Breast epithelium (tissue), 4 donors: Measurements from ENCODE around the gene RPL14. TPM values are rescaled to one million over a fixed set of nuclear protein-coding genes. Genes with fewer than 3 reads are reported as not detected.
A peak's percentile ranks its signal among the peaks of the same experiment; 100 is the strongest.

Experiments
- DNase-seq, 2 donors: peaks; one replicate each; pipeline ENCODE4 v3.0.0-alpha.2; 2019; ENCODE audit warnings: low spot score in 2 of 2
- H3K27ac ChIP-seq, 2 donors: fragments of 200-600 bp; sonication (generic) in 1 of 2; one replicate each; pipeline ENCODE4 v1.5.1; 2016 to 2019; ENCODE audit warnings: mild to moderate bottlenecking in 1 of 2
- H3K27me3 ChIP-seq, 2 donors: fragments of 200-600 bp; sonication (generic) in 1 of 2; one replicate each; pipeline versions ENCODE4 v1.5.1 to v1.6.0; 2017 to 2019; ENCODE audit warnings: control low read depth in 1 of 2, mild to moderate bottlenecking in 1 of 2
- H3K36me3 ChIP-seq: fragments of 200-600 bp; one replicate; pipeline ENCODE4 v1.5.1; 2019
- H3K4me1 ChIP-seq, 2 donors: fragments of 200-600 bp; sonication (generic); one replicate each; pipeline ENCODE4 v1.5.1; 2016 to 2019; ENCODE audit warnings: control low read depth in 1 of 2
- H3K4me3 ChIP-seq, 3 donors: fragments of 200-600 bp; sonication (generic); 1 replicate in 2 of 3; 2 replicates in 1 of 3; pipeline ENCODE4 v1.5.1; 2016 to 2019; ENCODE audit warnings: mild to moderate bottlenecking in 3 of 3, moderate library complexity in 2 of 3
- H3K9me3 ChIP-seq, 2 donors: fragments of 200-600 bp; sonication (generic) in 1 of 2; one replicate each; pipeline ENCODE4 v1.5.1; 2016 to 2019; ENCODE audit warnings: control low read depth in 1 of 2
- POLR2A ChIP-seq: fragments of 450-650 bp; IDR thresholded peaks from one replicate; pipeline ENCODE4 v1.6.1; 2016; ENCODE audit warnings: antibody characterized with exemption, mild to moderate bottlenecking, moderate library complexity
- POLR2AphosphoS5 ChIP-seq, 3 donors: sonication (generic); formaldehyde crosslinking; IDR thresholded peaks; one replicate each; pipeline ENCODE4 v1.6.1; 2017; ENCODE audit warnings: antibody characterized with exemption in 3 of 3
- intact Hi-C: fragments of 100-400 bp; cut with DNase I; formaldehyde crosslinking; loops from one replicate; pipeline ENCODE4 v1.15.1; 2023; ENCODE audit warnings: low total_unique reads
- total RNA-seq, 3 donors: library from RNA; depleted of rRNA; stranded (reverse); fragments of >200 nt; gene quantifications; one replicate each; pipeline ENCODE4 v1.1.0, GENCODE V29; 2016
- TF ChIP-seq, protein P1 (sequence below), 3 donors: fragments of 450-650 bp; IDR thresholded peaks; one replicate each; pipeline ENCODE4 v1.5.1; 2016 to 2017; ENCODE audit warnings: antibody characterized with exemption in 3 of 3, mild to moderate bottlenecking in 3 of 3, moderate library complexity in 3 of 3

Gene RPL14
- total RNA-seq, 3 donors from 2014 or later, result 369 to 547 (median 461) TPM

DNA sequence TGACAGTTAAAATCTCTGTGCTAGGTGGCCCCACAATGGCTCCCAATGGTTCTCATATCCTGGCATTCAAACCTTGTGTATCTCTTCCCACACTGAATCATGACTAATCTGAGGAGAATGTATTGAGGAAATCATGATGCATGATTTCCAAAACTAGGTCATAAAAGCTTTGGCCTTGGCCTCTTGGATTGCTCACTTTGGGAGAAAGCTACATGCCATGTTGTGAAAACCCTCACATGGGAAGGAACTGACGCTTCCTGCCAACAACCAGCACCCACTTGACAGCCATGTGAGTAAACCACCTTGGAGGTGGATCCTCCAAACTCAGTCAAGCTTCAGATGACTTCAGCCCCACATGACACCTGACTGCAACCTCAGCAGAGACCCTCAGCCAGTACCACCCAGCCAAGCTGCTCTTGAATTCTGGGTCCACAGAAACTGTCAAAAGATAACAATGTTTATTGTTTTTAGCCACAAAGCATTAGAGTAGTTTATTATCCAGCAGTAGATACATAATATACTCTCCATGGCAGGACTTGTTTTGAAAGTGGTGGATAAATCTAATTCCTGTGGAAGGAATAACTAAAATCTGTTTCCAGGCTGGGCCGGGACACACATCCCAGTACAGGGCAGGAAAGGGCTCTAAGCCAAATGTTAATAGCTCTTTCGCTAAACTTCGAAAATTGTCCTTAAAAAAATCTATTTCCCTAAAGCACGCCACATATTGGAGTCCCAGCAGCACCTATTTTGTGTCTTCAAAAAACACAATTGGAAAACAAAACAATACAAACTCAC lies 47.7 kb downstream of the RPL14 start:
- H3K9me3 ChIP-seq, result no peaks in the 10 kb centered on the region
- intact Hi-C loops, result no loop called here
- H3K27me3 ChIP-seq, result no peaks in the 10 kb centered on the region
- peak in 2 of 3 donors; percentile 37 to 75 for TF ChIP-seq POLR2AphosphoS5 (IDR thresholded peaks at IDR 0.05)
- TF ChIP-seq, protein P1, sequence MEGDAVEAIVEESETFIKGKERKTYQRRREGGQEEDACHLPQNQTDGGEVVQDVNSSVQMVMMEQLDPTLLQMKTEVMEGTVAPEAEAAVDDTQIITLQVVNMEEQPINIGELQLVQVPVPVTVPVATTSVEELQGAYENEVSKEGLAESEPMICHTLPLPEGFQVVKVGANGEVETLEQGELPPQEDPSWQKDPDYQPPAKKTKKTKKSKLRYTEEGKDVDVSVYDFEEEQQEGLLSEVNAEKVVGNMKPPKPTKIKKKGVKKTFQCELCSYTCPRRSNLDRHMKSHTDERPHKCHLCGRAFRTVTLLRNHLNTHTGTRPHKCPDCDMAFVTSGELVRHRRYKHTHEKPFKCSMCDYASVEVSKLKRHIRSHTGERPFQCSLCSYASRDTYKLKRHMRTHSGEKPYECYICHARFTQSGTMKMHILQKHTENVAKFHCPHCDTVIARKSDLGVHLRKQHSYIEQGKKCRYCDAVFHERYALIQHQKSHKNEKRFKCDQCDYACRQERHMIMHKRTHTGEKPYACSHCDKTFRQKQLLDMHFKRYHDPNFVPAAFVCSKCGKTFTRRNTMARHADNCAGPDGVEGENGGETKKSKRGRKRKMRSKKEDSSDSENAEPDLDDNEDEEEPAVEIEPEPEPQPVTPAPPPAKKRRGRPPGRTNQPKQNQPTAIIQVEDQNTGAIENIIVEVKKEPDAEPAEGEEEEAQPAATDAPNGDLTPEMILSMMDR (IDR thresholded peaks at IDR 0.05), result no peak
- H3K27ac ChIP-seq, result peak overlapping the region; percentile 85 to 86
- no peaks in the 10 kb centered on the region for H3K36me3 ChIP-seq
- DNase-seq, result peak in 1 of 2 donors; percentile 33
- peak overlapping the region in 1 of 3 donors; percentile 74 for H3K4me3 ChIP-seq
- no peaks in the 10 kb centered on the region for H3K4me1 ChIP-seq

DNA sequence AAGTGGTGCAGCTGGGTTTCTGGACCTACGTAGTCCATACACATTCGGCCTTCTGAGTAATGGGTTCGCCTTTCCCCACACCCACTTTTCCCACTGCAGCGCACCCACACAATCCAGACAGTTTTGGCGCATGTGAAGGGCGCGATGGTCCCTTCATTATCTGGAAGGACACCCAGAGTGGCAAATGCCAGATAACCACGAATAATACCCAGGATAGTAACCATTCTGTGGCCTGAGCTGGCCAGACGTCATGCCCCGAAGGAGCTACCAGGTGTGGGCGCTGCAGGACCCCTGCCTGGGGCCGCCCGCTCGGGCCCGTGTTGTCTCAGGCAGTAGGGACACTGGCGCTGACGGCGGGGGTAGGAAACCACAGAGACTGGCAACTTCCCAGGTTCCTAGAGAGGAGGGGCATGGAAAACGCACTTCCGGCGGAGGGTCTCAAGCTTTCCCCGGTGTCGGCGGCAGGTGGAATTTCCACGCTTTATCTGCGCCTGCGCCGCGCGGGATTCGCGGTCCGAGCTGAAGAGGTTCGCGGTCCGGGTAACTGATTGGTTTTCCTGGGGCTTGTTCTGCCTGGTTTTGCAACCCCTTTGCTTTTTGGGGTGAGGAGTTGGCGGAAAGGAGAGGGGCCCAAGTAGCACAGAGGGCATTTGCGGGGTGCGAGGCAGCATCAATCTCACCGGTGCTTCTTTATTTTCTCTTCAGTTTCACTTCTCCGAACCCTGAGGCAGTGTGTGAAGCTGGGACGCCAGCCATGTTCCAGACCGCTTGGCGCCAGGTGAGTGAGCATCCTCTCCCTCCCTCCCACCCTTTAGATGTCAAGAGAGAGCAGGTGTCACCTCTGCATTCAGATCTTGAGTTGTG lies 48.7 kb downstream of the RPL14 start, which contains the start of gene ZNF620:
ZNF620 (plus strand) TSS at position 441 of the 864 bp plus-strand sequence; CDS start at position 755, 314 bp downstream.
- intact Hi-C loops, result no loop called here
- no peaks in the 10 kb centered on the region for H3K4me1 ChIP-seq
- peak within 1 kb of the TSS; percentile 60 to 74 (median 73) for H3K4me3 ChIP-seq
- peak; percentile 57 to 69 for DNase-seq
- H3K27me3 ChIP-seq, result no peaks in the 10 kb centered on the region
- peak within 1 kb of the TSS; percentile 85 to 86 for H3K27ac ChIP-seq
- H3K9me3 ChIP-seq, result no peaks in the 10 kb centered on the region
- H3K36me3 ChIP-seq, result no peaks in the 10 kb centered on the region
- TF ChIP-seq POLR2A (no peak), POLR2AphosphoS5 (IDR thresholded peaks at IDR 0.05) (peak in 2 of 3 donors; percentile 30 to 71)
- TF ChIP-seq, protein P1 (IDR thresholded peaks at IDR 0.05), result peak in 1 of 3 donors; percentile 16

DNA sequence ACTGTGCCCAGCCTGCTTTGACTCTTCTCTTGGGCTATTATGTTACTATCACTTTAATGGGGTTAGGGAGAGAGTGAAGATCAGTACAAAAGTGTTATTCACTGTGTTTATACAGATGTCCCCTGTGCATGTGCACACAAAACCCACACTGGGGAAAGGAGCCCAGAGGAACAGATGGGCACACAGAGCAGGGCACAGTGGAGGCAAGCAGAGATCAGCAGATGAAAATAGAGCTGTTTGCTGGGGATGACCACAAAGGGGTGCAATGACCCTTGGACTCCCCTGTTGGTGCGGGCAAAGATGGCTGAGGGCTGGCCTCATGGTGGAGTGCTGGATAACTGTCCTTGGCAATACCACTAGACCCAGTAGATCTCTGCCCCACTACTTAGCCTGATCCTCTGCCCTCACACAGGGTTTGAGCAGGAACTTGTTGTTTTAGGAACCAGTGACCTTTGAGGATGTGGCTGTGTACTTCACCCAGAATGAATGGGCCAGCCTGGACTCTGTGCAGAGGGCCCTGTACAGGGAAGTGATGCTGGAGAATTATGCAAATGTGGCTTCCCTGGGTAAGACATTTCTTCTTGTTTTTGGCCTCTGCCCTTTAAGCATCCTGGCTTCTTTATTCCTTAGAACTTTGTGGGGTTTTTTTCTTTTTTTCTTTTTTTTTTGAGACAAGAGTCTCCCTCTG lies 54.0 kb downstream of the RPL14 start:
- Histone ChIP-seq H3K4me1 (no peaks in the 10 kb centered on the region), H3K27me3 (no peaks in the 10 kb centered on the region), H3K4me3 (no peak overlapping the region), H3K9me3 (no peaks in the 10 kb centered on the region), H3K27ac (no peak overlapping the region), H3K36me3 (no peaks in the 10 kb centered on the region)
- intact Hi-C loops, result no loop called here
- DNase-seq, result no peak
- no peak for TF ChIP-seq POLR2AphosphoS5 (IDR thresholded peaks at IDR 0.05)
- no peak for TF ChIP-seq POLR2A
- TF ChIP-seq, protein P1 (IDR thresholded peaks at IDR 0.05), result no peak

DNA sequence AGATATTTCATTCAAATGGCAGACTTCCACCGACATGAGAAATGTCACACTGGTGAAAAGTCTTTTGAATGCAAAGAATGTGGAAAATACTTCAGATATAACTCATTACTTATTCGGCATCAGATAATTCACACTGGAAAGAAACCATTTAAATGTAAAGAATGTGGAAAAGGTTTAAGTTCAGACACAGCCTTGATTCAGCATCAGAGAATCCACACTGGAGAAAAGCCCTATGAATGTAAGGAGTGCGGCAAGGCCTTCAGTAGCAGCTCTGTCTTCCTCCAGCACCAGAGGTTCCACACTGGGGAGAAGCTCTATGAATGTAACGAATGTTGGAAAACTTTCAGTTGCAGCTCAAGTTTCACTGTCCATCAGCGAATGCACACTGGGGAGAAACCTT lies 59.1 kb downstream of the RPL14 start:
- TF ChIP-seq POLR2AphosphoS5 (IDR thresholded peaks at IDR 0.05) (no peak), POLR2A (no peak)
- TF ChIP-seq, protein P1 (IDR thresholded peaks at IDR 0.05), result no peak
- no peak overlapping the region for H3K27ac ChIP-seq
- intact Hi-C loops, result no loop called here
- no peak overlapping the region for H3K4me3 ChIP-seq
- H3K4me1 ChIP-seq, result no peaks in the 10 kb centered on the region
- DNase-seq, result no peak
- H3K36me3 ChIP-seq, result no peaks in the 10 kb centered on the region
- H3K9me3 ChIP-seq, result no peaks in the 10 kb centered on the region
- H3K27me3 ChIP-seq, result no peaks in the 10 kb centered on the region
